ENCODE results near the gene PPP1R13B.

PPP1R13B gene

DNA sequence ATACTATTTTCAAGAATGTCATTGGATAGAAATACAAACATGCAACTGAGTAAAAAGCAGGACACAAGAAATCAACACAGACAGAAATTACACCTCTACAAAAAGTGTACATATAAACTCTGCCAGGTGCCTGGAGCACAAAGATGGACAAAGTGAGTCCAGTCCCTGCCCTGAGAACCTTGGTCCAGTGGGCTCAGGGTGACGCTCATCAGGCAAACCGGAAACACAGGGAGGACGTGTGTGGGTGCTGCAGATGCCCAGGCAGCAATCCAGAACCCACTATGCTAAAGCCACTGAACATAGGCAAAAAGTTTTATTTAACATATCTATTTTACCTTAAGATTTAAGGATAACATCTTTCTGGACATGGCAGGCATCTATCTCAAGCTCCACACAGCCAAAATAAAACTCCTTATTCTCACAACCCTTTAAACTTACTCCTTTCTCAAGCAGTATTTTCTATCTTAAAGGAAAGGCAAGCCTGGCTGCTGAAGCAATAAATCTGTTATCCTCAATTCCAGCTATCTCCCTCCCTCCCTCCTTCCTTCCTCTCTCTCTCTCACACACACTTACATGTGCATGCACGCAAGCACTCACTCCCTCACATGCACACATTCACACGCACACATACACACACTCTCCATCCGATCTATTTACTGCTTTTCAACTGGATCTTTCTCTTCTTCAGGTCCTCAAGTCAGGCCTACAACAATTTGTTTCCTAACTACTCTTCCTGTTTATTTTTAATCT is 10.2 kb downstream of the PPP1R13B start:
- TF ChIP-seq, protein P1, sequence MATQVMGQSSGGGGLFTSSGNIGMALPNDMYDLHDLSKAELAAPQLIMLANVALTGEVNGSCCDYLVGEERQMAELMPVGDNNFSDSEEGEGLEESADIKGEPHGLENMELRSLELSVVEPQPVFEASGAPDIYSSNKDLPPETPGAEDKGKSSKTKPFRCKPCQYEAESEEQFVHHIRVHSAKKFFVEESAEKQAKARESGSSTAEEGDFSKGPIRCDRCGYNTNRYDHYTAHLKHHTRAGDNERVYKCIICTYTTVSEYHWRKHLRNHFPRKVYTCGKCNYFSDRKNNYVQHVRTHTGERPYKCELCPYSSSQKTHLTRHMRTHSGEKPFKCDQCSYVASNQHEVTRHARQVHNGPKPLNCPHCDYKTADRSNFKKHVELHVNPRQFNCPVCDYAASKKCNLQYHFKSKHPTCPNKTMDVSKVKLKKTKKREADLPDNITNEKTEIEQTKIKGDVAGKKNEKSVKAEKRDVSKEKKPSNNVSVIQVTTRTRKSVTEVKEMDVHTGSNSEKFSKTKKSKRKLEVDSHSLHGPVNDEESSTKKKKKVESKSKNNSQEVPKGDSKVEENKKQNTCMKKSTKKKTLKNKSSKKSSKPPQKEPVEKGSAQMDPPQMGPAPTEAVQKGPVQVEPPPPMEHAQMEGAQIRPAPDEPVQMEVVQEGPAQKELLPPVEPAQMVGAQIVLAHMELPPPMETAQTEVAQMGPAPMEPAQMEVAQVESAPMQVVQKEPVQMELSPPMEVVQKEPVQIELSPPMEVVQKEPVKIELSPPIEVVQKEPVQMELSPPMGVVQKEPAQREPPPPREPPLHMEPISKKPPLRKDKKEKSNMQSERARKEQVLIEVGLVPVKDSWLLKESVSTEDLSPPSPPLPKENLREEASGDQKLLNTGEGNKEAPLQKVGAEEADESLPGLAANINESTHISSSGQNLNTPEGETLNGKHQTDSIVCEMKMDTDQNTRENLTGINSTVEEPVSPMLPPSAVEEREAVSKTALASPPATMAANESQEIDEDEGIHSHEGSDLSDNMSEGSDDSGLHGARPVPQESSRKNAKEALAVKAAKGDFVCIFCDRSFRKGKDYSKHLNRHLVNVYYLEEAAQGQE (IDR thresholded peaks at IDR 0.05; ENCODE audit: insufficient read depth in 1 of 2, low read depth in 2 of 2, low read length in 2 of 2) = no peak
- TF ChIP-seq FOXP2 (optimal IDR thresholded peaks at IDR 0.05; ENCODE audit: borderline replicate concordance, extremely low read depth, extremely low read length, insufficient read depth) (no peak), SIN3A (IDR thresholded peaks at IDR 0.05; ENCODE audit: borderline replicate concordance, insufficient read depth, low read length) (no peak), POLR2AphosphoS5 (IDR thresholded peaks at IDR 0.05; ENCODE audit: low read depth, low read length) (no peak), TAF1 (IDR thresholded peaks at IDR 0.05; ENCODE audit: borderline replicate concordance, insufficient read depth, low read length) (no peak)

DNA sequence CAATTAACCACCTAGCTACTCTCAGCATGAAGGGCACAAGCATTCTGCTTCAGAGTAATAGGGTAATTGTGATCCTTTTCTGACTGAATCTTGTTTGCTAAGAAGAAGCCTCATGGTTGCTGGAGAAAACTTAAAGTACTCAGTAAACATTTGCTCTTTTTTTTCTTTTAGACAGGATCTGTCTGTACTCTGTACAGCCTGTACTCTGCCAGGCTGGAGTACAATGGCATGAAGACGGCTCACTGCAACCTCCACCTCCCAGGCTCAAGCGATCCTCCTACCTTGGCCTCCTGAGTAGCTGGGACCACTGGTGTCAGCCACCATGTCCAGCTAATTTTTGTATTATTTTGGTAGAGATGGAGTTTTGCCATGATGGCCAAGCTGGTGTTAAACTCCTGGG is 12.4 kb downstream of the PPP1R13B start:
- TF ChIP-seq FOXP2 (optimal IDR thresholded peaks at IDR 0.05; ENCODE audit: borderline replicate concordance, extremely low read depth, extremely low read length, insufficient read depth) (no peak), TAF1 (IDR thresholded peaks at IDR 0.05; ENCODE audit: borderline replicate concordance, insufficient read depth, low read length) (no peak)

GRCh38 chr14:103833711-103834110 is 13.7 kb downstream of the PPP1R13B start:
- TF ChIP-seq POLR2AphosphoS5 (IDR thresholded peaks at IDR 0.05; ENCODE audit: low read depth, low read length) = no peak
- no peak for TF ChIP-seq SIN3A (IDR thresholded peaks at IDR 0.05; ENCODE audit: borderline replicate concordance, insufficient read depth, low read length)
- no peak for TF ChIP-seq FOXP2 (optimal IDR thresholded peaks at IDR 0.05; ENCODE audit: borderline replicate concordance, extremely low read depth, extremely low read length, insufficient read depth)
- TF ChIP-seq TAF1 (IDR thresholded peaks at IDR 0.05; ENCODE audit: borderline replicate concordance, insufficient read depth, low read length) = no peak
- TF ChIP-seq, protein P1 (IDR thresholded peaks at IDR 0.05; ENCODE audit: insufficient read depth in 1 of 2, low read depth in 2 of 2, low read length in 2 of 2) = no peak

GRCh38 chr14:103832046-103832445 is 15.3 kb downstream of the PPP1R13B start:
- TF ChIP-seq FOXP2 (optimal IDR thresholded peaks at IDR 0.05; ENCODE audit: borderline replicate concordance, extremely low read depth, extremely low read length, insufficient read depth) (no peak), SIN3A (IDR thresholded peaks at IDR 0.05; ENCODE audit: borderline replicate concordance, insufficient read depth, low read length) (no peak), TAF1 (IDR thresholded peaks at IDR 0.05; ENCODE audit: borderline replicate concordance, insufficient read depth, low read length) (no peak), POLR2AphosphoS5 (IDR thresholded peaks at IDR 0.05; ENCODE audit: low read depth, low read length) (no peak)
- TF ChIP-seq, protein P1 (IDR thresholded peaks at IDR 0.05; ENCODE audit: insufficient read depth in 1 of 2, low read depth in 2 of 2, low read length in 2 of 2) = no peak

GRCh38 chr14:103830511-103831270 is 16.7 kb downstream of the PPP1R13B start:
- no peak for TF ChIP-seq POLR2AphosphoS5 (IDR thresholded peaks at IDR 0.05; ENCODE audit: low read depth, low read length)
- TF ChIP-seq FOXP2 (optimal IDR thresholded peaks at IDR 0.05; ENCODE audit: borderline replicate concordance, extremely low read depth, extremely low read length, insufficient read depth) = no peak
- TF ChIP-seq, protein P1 (IDR thresholded peaks at IDR 0.05; ENCODE audit: insufficient read depth in 1 of 2, low read depth in 2 of 2, low read length in 2 of 2) = no peak
- TF ChIP-seq SIN3A (IDR thresholded peaks at IDR 0.05; ENCODE audit: borderline replicate concordance, insufficient read depth, low read length) = no peak
- no peak for TF ChIP-seq TAF1 (IDR thresholded peaks at IDR 0.05; ENCODE audit: borderline replicate concordance, insufficient read depth, low read length)
